Measurements from ENCODE around the gene MITF.

DNA sequence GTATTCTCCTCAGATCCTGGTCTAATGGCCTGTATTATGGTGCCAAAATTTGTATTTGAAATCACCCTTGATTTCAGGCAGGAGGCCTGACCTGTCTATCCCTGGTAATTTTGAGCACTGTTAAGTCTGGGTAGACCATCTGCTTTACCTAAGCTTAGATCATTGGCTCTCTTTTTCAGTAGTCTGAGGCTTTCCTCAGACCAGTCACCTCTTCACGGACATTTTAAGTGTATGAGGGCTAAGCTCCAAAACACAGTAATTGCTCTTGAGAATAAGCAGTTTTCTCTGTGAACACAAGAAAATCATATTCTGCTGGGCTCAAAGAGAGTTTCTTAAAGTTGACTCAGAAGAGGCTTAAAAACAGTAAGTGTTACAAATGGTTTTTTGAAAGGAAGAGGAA lies 168.3 kb downstream of the MITF start:
- TF ChIP-seq, protein P1, sequence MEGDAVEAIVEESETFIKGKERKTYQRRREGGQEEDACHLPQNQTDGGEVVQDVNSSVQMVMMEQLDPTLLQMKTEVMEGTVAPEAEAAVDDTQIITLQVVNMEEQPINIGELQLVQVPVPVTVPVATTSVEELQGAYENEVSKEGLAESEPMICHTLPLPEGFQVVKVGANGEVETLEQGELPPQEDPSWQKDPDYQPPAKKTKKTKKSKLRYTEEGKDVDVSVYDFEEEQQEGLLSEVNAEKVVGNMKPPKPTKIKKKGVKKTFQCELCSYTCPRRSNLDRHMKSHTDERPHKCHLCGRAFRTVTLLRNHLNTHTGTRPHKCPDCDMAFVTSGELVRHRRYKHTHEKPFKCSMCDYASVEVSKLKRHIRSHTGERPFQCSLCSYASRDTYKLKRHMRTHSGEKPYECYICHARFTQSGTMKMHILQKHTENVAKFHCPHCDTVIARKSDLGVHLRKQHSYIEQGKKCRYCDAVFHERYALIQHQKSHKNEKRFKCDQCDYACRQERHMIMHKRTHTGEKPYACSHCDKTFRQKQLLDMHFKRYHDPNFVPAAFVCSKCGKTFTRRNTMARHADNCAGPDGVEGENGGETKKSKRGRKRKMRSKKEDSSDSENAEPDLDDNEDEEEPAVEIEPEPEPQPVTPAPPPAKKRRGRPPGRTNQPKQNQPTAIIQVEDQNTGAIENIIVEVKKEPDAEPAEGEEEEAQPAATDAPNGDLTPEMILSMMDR (IDR thresholded peaks at IDR 0.05): no peak
- TF ChIP-seq POLR2A (IDR thresholded peaks at IDR 0.05): no peak
